Adrenal gland (tissue), 5 donors: Measurements from ENCODE around the gene TNFRSF6B.

Experiments used
- POLR2A ChIP-seq, 2 donors: fragments of 450-650 bp; IDR thresholded peaks; one replicate each; pipeline ENCODE4 v1.6.1; 2017; ENCODE audit warnings: antibody characterized with exemption in 2 of 2, mild to moderate bottlenecking in 2 of 2, moderate library complexity in 1 of 2
- TF ChIP-seq, protein P1 (sequence below), 6 experiments: fragments of 450-650 bp in 4 of 6; fragments of 200-600 bp in 2 of 6; sonication (generic) in 1 of 6; IDR thresholded peaks; 1 replicate in 5 of 6; 2 replicates in 1 of 6; pipeline versions ENCODE4 v1.5.1 to v1.8.0; 2016 to 2021; ENCODE audit warnings: antibody characterized with exemption in 6 of 6, mild to moderate bottlenecking in 2 of 6, moderate library complexity in 1 of 6
- donor health status: DM: no; HTN: no; CAD: no.

GRCh38 chr20:63658749-63659187 is 37.7 kb upstream of the TNFRSF6B start:
- TF ChIP-seq, protein P1, sequence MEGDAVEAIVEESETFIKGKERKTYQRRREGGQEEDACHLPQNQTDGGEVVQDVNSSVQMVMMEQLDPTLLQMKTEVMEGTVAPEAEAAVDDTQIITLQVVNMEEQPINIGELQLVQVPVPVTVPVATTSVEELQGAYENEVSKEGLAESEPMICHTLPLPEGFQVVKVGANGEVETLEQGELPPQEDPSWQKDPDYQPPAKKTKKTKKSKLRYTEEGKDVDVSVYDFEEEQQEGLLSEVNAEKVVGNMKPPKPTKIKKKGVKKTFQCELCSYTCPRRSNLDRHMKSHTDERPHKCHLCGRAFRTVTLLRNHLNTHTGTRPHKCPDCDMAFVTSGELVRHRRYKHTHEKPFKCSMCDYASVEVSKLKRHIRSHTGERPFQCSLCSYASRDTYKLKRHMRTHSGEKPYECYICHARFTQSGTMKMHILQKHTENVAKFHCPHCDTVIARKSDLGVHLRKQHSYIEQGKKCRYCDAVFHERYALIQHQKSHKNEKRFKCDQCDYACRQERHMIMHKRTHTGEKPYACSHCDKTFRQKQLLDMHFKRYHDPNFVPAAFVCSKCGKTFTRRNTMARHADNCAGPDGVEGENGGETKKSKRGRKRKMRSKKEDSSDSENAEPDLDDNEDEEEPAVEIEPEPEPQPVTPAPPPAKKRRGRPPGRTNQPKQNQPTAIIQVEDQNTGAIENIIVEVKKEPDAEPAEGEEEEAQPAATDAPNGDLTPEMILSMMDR (IDR thresholded peaks at IDR 0.05): no peak
- TF ChIP-seq POLR2A (IDR thresholded peaks at IDR 0.05): no peak
